Activated CD8-positive, alpha-beta memory T cell treated with anti-CD3 and anti-CD28 coated beads for 4 hours (primary cell): ENCODE results near the gene PTPN3.
"Not testable (repeated sequence)": the region's sequence is repeated elsewhere in the genome, so short reads cannot be mapped to it uniquely, and the experiment has no call there.

Experiments used
- DNase-seq, 2 donors: peaks; one replicate each; pipeline ENCODE4 v3.0.0-alpha.2; 2020; ENCODE audit warnings: low read depth in 2 of 2

PTPN3 gene

GRCh38 chr9:109401169-109401989 lies 96.7 kb downstream of the PTPN3 start:
- DNase-seq, result no peak

GRCh38 chr9:109399258-109399767 lies 98.8 kb downstream of the PTPN3 start:
- no peak for DNase-seq

GRCh38 chr9:109391176-109391575 lies 106.9 kb downstream of the PTPN3 start:
- DNase-seq, result no peak

GRCh38 chr9:109387856-109388255 lies 110.3 kb downstream of the PTPN3 start:
- DNase-seq, result no peak

GRCh38 chr9:109387206-109387605 lies 110.9 kb downstream of the PTPN3 start:
- DNase-seq, result no peak

DNA sequence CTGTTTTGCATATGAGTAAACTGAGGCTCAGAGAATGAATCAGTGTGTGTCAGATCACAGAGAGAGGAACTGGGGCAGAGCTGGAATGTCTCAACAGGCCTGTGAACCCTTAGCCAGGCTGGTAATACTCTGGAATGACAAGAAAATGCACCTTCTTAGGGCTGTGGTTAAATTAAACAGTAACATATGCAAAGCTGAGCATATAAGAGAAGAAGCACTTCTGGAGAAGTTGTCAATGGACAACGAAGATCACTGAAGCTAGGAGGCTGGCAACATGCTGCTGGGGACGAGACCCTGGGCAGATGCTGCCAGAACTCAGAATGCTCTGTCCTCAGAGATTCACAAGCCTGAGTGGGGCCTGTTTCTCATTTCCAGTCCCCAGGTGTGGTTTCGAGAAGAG lies 112.6 kb downstream of the PTPN3 start:
- no peak for DNase-seq

- no peak for DNase-seq
Observed at GRCh38 chr9:109383947-109384346, 114.2 kb downstream of the PTPN3 start.

DNA sequence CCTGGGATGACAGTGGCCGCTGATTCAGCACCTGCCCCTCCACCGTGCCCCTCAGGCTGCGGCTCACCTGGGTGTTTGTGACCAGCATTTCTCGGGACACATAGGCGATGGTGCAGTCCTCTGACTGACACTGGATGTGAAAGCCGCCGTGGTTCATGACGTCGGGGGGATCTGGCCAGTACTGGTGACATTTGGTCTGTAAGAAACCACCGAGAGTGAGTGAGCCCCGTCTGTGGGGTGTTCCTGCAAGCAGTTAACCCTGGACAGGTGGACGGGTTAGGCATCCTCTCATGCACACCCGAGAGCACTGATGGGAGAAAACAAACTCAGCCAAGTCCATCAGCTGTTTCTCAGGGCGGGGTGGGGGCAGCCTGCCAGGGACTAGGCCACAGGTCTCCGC lies 114.8 kb downstream of the PTPN3 start:
- DNase-seq, result no peak

- no peak for DNase-seq
Observed at GRCh38 chr9:109382585-109382984, 115.5 kb downstream of the PTPN3 start.

GRCh38 chr9:109382182-109382581 lies 115.9 kb downstream of the PTPN3 start:
- DNase-seq, result no peak

- no peak for DNase-seq
Observed at GRCh38 chr9:109381011-109381729, 116.9 kb downstream of the PTPN3 start.

GRCh38 chr9:109379513-109379912 lies 118.6 kb downstream of the PTPN3 start:
- DNase-seq, result no peak

- DNase-seq, result no peak
Observed at GRCh38 chr9:109378316-109378715, 119.8 kb downstream of the PTPN3 start.

DNA sequence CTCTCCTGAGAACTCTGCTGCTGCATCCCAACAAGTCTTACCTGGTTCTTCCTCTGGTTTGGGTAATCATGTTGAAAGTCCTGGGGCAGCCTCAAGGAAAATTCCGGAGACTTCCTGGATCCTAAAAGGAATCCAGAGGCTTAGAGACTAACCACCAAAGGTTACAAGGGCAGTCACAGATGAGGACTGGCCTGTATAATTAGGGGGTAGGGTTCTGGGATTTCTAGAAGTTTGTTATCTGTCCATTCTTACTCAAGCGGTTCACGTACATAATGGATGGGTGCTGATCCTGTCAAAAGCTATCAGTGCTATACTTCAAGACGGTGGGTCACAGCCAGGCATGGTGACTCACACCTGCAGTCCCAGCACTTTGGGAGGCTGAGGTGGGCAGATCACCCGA lies 125.9 kb downstream of the PTPN3 start:
- no peak for DNase-seq

DNA sequence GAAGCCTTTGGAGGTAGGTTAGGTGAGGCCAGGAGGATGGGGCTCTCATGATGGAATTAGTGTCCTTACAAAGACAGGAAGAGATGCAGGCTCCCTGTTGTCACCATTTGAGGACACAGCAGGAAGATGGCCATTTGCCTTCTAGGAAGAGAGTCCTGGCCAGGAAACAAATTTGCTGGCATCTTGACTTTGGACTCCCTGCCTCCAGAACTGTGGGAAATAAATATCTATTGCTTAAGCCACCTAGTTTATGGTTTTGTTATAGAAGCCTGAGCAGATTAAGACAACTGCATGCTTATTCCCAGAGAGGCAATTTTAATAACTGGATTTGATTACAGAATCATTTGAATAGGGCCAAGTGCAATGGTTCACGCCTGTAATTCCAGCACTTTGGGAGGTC lies 126.7 kb downstream of the PTPN3 start:
- no peak for DNase-seq

DNA sequence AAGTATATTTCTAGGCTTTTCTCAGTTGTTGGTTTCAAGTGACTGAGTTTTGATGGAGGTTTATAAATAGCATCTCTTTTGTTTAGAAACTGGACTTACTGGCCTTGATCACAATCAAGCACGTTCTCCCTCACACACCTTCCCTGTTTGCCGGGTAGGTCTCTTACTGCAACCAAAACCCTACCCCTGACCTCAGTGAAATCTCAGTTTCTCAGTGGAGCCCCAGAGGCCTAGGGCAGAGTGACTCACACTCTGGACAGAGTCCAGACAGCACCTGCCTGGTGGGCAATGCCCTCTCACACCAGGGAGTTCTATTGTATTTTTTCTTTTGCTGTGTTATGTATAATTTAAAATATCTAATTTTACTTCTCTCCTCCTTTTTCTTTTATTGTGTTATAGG lies 128.8 kb downstream of the PTPN3 start:
- no peak for DNase-seq

DNA sequence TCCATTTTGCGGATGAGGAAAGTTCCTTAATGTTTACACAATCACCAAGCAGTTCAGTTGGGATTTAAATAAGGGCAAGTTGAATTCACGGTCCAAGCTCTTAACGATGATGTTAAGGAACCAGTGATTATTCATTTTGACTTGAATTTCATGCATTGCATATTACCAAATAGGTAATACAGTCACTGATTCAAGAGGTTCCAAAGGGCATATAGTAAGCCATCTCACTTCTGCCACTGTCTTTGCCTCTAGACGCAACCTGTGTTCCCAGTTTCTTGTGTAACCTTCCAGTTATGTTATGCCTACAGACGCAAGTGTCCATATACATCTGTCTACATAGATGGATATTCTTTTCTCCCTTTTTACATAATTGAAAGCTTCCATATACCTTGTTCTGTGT lies 137.3 kb downstream of the PTPN3 start:
- no peak for DNase-seq

DNA sequence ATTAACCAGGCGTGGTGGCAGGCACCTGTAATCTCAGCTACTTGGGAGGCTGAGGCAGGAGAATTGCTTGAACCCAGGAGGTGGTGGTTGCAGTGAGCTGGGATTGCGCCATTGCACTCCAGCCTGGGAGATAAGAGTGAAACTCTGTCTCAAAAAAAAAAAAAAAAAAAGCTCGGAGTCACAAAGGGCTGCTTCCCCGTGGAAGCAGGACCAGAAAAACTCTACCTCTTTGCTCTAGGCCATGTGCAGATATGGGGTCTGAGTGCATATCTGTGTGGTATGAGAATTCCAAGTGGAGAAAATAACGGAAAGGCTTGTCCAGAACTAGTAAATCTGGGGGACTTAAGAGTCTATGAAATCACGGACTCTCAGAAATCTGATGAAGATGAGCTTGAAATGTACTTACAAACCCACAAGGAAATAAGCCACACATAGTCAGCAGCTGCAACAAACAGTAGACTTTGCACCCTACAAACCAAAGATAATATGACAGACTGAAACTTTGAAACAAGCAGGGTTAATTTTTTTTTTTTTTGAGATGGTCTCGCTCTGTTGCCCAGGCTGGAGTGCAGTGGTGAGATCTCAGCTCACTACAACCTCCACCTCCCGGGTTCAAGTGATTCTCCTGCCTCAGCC lies 139.0 kb downstream of the PTPN3 start:
- not testable (repeated sequence) for DNase-seq

- DNase-seq, result no peak
Observed at GRCh38 chr9:109355564-109356297, 142.4 kb downstream of the PTPN3 start.

DNA sequence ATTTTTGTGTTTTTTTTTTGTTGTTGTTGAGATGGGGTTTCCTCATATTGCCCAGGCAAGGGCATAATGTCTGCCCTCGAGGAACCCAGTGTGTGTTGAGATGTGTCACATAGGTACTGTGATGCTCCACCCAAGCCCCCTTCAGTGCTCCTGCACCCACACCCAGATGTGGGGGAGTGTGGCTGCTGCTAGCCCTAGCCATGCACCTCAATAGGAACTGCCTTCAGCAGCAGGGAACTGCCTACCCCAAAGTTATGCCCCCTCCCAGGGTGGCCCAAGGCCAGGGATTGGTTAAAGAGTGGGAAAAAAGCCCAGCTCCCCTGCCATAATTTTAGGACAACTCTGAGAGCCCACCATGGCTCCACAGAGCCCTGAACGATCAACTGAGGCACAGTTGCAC lies 143.9 kb downstream of the PTPN3 start:
- no peak for DNase-seq

DNA sequence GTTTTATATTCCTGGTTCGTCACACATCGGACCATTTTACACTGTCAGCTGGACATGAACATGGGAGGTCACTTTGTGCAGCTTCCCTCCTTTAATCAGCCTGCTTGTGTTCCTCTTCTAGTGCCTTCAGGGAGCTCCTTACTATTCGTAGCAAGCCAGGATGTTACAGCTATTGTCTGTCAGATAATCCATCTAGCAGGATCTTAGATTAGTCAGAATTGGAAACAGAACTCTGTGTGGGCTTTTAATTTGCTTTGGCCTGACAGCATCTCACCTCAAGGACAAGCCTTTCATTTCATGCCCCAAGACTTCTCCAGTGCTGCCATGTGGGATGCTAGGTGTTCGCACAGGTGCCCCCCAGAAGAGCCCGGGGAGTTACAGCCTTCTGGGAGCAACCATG lies 147.1 kb downstream of the PTPN3 start:
- DNase-seq, result no peak

- DNase-seq, result no peak
Observed at GRCh38 chr9:109349421-109349846, 148.7 kb downstream of the PTPN3 start.
